NCI-H146 treated with DMSO at 0.1 percent for 48 hours (cell line): Measurements from ENCODE around the gene ENTHD1.

ENCODE experiments used
- DNase-seq: peaks from one replicate; lab custom pipeline; 2025; ENCODE audit not compliant: unreplicated experiment; lab: John Stamatoyannopoulos, UW

Gene ENTHD1

DNA sequence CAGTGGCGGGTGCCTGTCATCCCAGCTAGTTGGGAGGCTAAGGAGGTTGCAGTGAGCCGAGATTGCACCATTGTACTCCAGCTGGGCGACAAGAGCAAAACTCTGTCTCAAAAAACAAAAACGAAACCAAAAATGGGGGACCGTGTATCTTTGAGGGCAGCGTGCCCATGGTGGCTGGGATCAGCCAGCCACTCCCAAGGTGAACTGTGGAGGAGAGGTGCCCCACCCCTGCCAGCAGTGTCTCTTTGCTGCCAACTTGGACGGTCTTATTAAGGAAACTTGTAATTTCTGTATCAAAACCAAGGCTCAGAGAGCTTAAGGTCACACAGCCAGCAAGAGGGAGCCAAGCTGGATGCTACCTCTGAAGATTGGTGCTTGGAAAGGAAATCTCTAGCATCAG is 175.4 kb downstream of the ENTHD1 start:
- no peak for DNase-seq

DNA sequence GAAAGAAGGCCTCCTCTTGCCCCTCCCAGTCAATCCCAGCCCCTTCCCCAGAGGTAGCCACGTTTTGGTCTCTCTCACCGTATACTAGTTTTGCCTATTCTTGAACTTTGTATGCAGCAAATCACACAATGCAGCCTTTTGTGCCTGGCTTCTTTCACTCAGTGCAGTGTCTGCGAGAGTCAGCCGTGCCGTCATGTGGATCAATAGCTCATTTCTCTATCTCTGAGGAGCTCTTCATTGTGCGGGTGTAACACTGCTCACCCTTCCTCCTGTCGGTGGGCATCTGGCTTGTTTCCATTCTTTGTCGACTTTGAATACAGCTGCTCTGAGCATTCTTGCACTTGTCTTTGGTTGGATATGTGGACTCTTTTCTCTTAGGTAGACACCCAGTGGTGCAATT is 176.5 kb downstream of the ENTHD1 start:
- no peak for DNase-seq

DNA sequence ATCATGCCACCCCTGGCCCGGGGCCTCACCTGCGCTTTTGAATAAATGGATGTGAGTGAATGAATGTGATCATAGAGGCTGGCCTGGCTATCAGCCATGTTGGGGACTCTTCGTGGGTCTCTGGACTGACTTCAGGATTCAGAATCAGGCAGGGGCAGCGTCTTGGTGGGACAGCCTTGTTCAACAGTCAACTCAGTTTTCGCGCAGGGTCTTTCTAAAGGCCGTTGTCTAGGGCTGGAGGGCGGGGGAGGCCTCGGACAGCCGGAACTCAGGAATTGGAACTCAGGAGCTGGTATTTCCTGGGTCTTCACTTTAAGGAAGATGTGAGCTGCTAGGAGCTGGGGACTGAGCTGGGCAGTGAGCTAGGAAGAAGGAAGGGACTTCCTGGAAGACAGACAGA is 177.0 kb downstream of the ENTHD1 start:
- no peak for DNase-seq

GRCh38 chr22:39715778-39716495 is 177.6 kb downstream of the ENTHD1 start:
- DNase-seq: no peak

GRCh38 chr22:39714321-39714720 is 179.2 kb downstream of the ENTHD1 start:
- DNase-seq: no peak

- DNase-seq: no peak
Measured at GRCh38 chr22:39713799-39714290, 179.7 kb downstream of the ENTHD1 start.

- DNase-seq: no peak
Measured at GRCh38 chr22:39712751-39713525, 180.6 kb downstream of the ENTHD1 start.

DNA sequence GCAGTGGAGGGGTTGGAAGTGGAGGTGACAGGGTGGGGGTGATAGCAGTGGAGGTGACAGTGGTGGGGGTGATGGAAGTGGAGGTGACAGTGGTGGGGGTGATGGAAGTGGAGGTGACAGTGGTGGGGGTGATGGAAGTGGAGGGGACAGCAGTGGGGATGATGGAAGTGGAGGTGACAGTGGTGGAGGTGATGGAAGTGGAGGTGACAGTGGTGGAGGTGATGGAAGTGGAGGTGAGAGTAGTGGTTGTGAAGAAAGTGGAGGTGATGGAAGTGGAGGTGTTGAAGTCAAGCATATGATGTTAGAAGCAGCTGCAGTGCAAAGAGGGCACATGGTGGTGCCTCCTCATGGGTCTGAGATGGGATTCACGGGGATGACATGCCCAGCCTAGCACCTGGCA is 181.5 kb downstream of the ENTHD1 start:
- no peak for DNase-seq

GRCh38 chr22:39710380-39711150 is 183.0 kb downstream of the ENTHD1 start:
- no peak for DNase-seq

GRCh38 chr22:39707816-39708215 is 185.7 kb downstream of the ENTHD1 start:
- DNase-seq: no peak

GRCh38 chr22:39707351-39707750 is 186.2 kb downstream of the ENTHD1 start:
- DNase-seq: no peak

- DNase-seq: no peak
Measured at GRCh38 chr22:39706376-39707140, 187.0 kb downstream of the ENTHD1 start.

DNA sequence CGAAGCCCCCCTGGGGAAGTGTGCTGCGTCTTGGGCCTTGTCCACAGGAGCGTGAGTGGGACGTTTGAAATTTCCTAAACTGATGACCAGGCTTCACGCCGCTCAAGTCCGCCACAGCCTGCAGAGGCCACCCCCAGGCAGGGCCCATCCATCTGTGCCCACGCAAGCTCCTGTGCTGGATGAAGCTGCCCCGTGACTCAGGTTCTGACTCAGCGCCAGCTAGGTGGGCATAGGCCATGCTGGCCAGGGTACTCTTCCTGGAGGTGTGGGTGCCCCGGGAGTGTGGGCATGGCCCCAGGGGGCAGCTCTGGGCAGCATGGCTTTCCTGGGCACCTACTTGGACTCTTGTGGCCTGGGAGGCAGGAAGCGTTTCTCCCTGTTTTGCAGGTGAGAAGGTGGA is 188.2 kb downstream of the ENTHD1 start:
- DNase-seq: no peak

GRCh38 chr22:39703928-39704639 is 189.5 kb downstream of the ENTHD1 start:
- no peak for DNase-seq

- no peak for DNase-seq
Measured at GRCh38 chr22:39703091-39703490, 190.5 kb downstream of the ENTHD1 start.

GRCh38 chr22:39700565-39700964 is 193.0 kb downstream of the ENTHD1 start:
- DNase-seq: no peak

GRCh38 chr22:39699631-39700360 is 193.8 kb downstream of the ENTHD1 start:
- peak; percentile 67 for DNase-seq

DNA sequence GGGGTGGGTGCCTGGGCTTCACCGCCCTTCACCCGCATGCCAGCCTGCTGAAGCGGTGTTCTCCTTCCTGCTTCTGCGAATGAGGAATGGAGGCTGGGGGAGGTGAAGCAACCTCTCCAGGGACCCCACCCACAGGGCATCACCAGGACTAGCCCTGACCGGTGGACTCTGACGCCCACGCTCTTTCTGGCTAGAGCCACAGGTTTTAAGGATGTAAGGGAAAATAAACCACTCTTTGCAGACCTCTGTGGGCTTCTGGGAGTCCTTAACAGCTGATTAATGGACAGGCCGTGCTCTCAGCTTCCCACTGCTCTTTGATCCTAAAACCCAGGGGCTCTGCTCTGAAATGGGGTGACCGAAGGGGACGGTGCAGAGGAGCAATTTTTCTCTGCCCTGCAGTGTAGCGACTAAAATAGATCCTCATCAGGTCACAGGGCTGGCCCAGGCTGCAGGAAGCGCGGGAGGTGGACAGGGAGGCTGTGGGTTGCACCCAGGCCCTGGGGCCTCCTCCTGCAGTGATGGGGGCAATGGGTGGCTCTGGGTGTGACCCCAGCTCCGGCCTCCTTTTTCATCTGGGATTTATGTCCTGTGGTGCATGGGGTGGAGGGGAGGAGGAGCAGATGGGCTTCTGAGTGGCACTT is 195.7 kb downstream of the ENTHD1 start:
- DNase-seq: no peak

- no peak for DNase-seq
Measured at GRCh38 chr22:39693943-39694500, 199.5 kb downstream of the ENTHD1 start.
